GM12892 (cell line): Measurements from ENCODE around the gene APBA2.

ENCODE experiments used
- POLR2A ChIP-seq: IDR thresholded peaks from 2 replicates; pipeline ENCODE4 v1.6.1; 2011; ENCODE audit warnings: low read depth, low read length, control low read depth
- POLR2AphosphoS5 ChIP-seq: IDR thresholded peaks from 2 replicates; pipeline ENCODE4 v1.6.1; 2011; ENCODE audit warnings: low read depth, low read length, control low read depth
- TAF1 ChIP-seq: IDR thresholded peaks from 2 replicates; pipeline ENCODE4 v1.6.1; 2011; ENCODE audit warnings: low read depth, mild to moderate bottlenecking, control low read depth, low read length, borderline replicate concordance

DNA sequence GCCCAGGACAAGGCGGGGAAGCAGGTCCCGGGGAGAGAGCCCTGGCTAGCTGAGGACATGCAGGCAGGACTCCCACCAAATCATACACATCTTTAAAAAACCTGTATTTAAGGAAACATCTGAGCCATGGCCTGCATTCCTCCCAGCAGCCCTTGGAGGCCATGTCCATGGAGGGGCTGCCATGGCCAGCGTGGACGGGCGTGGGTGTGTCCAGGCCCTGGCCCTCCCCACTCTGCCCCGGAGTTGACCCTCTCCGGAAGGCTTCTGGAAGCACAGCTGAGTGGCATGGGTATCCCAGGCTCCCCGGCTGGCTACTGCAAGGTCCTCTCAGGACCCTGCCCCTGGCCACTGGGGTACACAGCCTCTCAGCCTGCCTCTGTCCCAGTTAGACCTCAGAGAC, 234.1 kb downstream of the APBA2 start:
- TF ChIP-seq TAF1 (no peak), POLR2A (no peak), POLR2AphosphoS5 (no peak)
